ENCODE data around the gene SH3RF3.

- TF ChIP-seq GATA3 (IDR thresholded peaks at IDR 0.05; ENCODE audit: low read depth, low read length) (no peak), GATA2 (IDR thresholded peaks at IDR 0.05; ENCODE audit: low read depth, low read length) (no peak)
These were observed 108.8 kb downstream of the SH3RF3 start for GRCh38 chr2:109237792-109238191.
